CD4-positive, alpha-beta T cell treated with Interleukin-15 for 4 hours (primary cell): ENCODE data around the gene GPR101.
A peak's percentile ranks its signal among the peaks of the same experiment; 100 is the strongest.

ENCODE experiments used
- DNase-seq: peaks from one replicate; pipeline ENCODE4 v3.0.0-alpha.2; 2020; ENCODE audit warnings: low spot score

Gene GPR101

GRCh38 chrX:137033774-137034507, at the start of gene GPR101:
Gene GPR101, minus strand, starts transcription at chrX:137033995. Its CDS starts 2,321 bp downstream, at chrX:137031674.
- no peak for DNase-seq

GRCh38 chrX:137081239-137081638, 47.4 kb upstream of the GPR101 start:
- DNase-seq = no peak

DNA sequence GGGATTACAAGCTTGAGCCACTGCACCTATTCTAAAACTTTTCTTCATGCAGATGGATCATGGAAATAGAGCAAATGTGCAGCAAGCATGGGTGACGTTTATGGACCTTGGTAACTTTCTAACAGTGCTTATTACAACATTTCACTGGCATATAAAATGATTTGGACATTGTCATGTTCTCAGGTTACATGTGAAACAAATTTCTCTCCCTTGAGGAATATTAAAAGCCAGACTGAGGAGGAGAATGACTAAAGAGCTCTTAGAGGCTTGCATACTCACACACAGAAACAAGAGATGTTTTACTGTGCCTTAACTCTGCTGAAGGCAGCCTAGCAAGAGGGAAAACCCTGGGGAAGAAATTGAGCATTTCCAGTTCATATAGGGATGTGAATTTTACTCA, 38.6 kb upstream of the GPR101 start:
- no peak for DNase-seq

- no peak for DNase-seq
Observed at GRCh38 chrX:137071596-137071995, 37.8 kb upstream of the GPR101 start.

DNA sequence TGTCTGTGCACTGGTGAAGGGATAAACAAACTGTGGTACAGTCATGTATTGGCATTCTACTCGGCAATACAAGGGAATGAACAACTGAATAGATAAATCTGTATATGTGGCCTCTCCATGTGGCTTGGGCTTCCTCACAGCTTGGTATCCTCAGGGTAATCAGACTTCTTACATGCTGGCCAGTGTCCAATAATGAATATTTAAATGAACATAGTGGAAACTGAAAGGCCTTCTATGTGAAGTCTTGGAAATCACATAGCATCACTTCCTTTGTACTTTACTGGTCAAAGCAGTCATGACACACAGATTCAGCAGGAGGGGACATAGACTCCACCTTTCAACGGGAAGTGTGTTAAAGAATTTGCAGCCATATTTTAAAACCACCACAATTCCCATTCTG, 33.4 kb upstream of the GPR101 start:
- DNase-seq = no peak

DNA sequence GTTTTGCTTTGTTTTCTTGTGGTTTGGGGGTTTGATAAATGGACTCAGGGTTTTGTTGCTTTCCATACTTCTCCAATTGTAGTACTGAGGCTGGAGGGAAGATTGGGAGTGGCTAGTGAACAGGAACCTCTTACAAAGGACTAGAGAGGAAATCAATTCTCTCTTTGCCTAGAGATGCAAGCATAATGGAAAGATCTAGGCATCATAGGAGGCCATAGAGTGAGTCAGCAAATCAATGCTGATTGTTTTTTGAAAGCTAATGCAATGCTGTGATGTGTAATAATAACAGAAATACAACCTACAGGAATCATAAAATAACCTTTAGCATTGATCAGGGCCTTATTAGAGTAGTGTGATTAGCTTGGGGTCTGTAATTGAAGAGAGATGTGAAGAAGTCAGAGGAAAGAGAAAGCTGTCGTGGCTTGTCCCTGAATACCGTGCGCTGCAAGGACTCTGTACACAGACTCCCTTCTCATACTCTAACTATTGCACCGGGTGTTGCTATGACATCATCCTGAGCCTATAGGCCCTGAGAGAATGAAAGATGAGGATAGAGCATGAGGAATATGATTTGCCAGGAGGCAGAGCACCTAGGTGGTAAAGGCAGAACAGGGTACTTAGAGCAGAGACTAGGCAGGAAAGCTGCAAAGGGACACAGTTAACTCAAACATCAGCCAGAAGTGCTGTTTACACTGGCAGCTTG, 29.3 kb upstream of the GPR101 start:
- DNase-seq = no peak

- DNase-seq = no peak
Observed at GRCh38 chrX:137058339-137059127, 24.7 kb upstream of the GPR101 start.

DNA sequence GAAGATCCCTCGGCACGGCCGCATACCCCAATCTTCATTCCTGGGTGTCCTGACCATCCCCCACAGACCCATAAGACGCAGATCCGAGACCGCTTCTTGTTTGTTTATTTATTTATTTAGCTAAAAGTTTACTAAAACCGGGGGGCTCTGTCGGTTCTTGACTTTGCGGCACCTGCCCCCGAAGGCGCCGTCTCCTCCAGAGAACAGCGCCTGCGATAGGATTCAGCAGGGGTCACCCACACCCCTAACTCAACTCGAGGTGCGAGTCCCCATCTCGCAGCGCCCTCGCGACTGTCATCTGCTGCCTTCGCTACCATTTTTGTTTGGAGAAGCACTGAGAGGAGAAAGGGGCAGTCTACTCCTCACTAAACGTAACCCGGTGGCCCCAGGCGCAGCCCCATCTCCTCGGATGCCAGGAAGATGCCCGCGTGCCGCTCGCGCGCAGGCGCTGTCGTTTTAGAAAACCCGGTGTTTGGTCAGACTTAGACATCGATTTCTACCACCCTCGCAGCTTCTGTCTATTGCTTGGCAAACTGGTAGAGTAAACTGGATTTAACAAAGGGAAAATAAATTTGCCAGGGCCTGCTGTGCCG, 18.9 kb upstream of the GPR101 start:
- DNase-seq = no peak

DNA sequence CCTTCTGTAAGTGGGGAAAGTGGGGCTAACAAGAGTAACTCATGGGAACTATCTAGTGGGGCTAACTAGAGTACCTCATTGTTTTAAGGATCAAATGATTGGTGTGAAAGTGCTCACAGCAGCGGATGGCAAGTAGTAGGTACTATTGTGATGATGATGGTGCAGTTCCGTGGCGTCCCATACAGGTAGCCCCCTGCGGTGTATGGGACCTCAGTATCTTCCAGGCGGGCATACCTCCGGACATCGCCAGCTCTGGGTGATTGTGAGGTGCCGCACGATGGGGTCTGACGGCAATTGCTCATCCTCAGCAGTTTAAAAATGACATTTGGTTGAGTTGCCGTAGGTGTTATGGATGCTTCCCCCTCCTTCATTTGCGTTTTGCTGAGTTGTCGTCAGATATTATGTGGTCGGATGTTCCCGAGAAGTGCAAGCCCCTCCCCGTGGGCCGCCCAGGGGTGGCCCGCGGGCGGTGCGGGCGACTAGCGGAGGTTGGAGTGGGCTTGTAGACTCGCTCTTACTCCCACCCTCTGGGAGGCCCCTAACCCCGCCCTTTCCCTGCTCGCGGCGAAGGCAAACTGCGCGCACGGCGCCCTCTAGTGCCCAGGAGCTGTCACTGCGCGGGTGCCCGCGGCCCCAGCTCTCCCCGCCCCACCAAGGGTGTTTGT, 18.3 kb upstream of the GPR101 start:
- DNase-seq = peak; percentile 74

- DNase-seq = no peak
Observed at GRCh38 chrX:137044893-137045292, 11.1 kb upstream of the GPR101 start.

DNA sequence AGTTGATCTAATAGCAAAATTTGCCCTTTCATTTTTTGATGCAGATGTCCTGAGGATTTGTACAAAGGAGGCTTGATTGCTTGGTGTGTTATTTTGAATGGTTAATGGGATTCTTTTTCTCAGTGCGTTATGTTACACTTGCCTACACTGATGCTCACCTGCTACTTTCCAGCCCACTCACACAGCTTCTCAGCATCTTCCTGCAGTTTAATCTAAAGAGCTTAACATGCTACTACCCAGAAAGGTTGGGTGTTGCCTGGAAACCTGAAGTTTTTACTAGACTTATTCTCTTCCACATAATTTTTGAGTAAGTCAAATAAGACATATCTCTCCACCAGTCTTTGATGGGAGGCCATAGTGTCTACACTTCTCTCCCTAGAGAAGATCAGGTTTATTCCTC, 9.9 kb upstream of the GPR101 start:
- DNase-seq = no peak

DNA sequence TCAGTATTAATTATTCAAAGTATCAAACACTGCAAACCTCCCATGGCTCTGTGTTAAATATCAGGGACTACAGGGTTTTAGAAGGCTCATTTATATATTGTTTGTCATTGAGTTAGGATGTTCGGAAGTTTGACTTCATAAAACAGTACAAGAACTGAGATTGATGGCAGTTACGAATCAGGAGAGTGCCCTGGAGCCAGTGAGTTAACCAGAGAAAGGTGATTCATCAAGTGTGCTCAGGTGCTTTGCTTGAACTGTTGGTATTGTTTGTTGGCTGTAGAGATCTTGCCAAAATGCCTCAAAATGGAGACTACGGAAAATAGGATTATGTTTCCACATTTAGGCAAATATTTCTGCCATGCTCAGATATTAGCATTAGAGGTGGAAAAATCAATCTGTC, 7.5 kb upstream of the GPR101 start:
- DNase-seq = no peak

DNA sequence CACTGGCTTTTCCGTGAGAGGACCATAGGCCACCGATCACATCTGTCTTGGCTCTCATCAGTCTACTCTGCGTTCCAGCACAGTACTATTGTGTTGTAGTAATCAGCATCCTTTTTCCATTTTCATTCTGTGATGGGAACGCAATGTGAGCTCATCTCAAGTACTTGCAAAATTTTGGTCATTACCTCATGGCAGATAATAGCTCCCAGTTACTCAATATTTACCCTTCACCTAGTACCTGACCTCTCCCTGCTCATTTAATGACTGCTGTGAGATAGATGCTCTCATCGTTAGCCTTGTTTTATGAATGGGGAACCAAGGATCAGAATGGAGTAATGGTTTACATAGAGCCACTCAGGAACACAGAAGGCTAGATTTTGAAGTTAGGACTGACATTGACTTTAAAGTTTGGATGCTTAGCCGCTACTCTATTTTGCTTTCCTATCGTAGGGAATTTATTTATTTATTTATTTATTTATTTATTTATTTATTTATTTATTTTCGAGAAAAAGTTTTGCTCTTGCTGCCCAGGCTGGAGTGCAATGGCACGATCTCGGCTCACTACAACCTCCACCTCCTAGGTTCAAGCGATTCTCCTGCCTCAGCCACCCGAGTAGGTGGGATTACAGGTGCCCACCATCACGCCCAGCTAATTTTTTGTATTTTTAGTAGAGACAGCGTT, 6.5 kb upstream of the GPR101 start:
- DNase-seq = no peak

DNA sequence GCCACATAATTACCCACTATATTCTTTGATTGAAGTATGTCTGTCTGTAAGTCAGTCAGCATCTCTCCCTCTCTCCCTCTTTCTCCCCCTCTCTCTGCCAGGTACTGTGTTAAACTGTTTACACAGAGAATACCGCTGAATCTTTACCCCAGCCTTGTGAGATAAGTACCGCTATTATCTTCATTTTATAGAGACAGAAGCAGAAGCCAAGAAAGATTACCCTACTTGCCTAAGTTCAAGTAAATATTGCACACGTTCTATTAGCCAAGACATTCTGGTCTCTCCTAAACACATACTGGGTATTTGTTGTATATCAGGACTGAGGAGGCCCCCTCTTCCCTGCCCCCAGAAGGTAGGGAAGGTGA, 695 bp upstream of the GPR101 start:
- no peak for DNase-seq

GRCh38 chrX:137032841-137033773, 688 bp downstream of the GPR101 start:
- no peak for DNase-seq

DNA sequence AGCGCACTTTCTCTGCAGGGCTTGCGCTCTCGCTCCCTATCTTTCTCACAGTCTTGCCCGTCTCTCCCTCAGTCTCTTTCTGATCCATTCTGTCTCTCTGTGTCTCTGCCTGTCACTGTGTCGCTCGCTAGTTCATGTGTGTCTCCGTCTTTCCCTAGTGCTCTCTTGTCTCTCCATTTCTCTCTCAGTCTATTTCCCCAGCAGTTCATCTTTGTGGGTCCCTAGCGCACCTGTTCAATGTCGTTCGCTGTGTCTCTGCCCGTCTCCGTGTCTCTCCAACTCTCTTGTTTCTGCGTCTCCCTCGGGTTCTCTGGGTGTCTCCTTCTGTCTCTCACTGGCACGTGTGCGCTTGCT, 1.5 kb downstream of the GPR101 start:
- DNase-seq = no peak

- peak; percentile 30 for DNase-seq
Observed at GRCh38 chrX:137031517-137032340, 2.1 kb downstream of the GPR101 start.

DNA sequence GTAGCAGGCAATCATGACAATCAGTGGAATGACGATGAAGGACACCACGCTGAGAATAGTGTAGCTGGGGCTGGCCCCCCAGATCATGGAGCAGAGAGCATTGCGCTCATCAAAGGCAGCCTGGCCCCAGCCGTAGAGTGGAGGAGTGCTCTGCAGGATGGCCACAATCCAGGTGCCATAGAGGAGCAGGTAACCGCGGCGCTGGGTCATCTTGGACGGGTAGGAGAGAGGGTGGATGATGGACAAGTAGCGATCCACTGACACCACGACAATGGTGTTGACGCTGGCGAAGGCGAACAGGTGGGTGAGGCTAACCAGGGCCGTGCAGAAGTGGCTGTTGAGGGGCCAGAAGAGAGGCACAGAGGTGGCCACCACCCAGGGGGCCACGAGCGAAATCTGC, 2.8 kb downstream of the GPR101 start:
- DNase-seq = no peak

DNA sequence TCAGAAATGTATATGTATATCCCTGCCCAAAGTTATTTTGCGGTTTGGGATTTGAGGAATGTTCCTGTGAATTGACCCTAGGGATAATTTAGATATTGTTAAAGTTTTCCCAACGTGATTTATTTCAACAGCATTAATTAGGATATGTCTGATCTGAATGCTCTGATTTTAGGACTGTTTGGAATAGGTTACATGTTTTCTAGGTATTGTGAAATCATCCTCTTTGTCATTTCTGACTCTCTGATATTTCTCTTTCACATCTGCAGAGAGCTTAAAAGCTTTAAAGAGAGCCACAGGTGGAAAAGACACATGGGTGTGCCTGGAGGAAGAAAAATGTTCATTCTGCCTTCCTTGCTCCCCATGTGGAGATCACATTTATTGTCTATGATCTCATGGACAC, 5.1 kb downstream of the GPR101 start:
- no peak for DNase-seq

GRCh38 chrX:137025930-137026329, 7.9 kb downstream of the GPR101 start:
- no peak for DNase-seq
